Choroid plexus epithelial cell (primary cell): ENCODE data around the gene GARIN5A.

Experiments used
- DNase-seq: peaks from one replicate; pipeline ENCODE4 v3.0.0-alpha.2; 2010; ENCODE audit warnings: low read depth
- H3K4me3 ChIP-seq: 2 replicates; pipeline ENCODE4 v1.5.1; 2011; ENCODE audit warnings: low read depth, mild to moderate bottlenecking, control low read depth, low read length, moderate library complexity
- CTCF ChIP-seq: conservative IDR thresholded peaks from 2 replicates; pipeline ENCODE4 v1.5.1; 2011; ENCODE audit warnings: low read depth, mild to moderate bottlenecking, control low read depth, inconsistent platforms, low read length, moderate library complexity

Gene GARIN5A

GRCh38 chr19:50468818-50469217 lies 7.8 kb downstream of the GARIN5A start:
- no peak overlapping the region for H3K4me3 ChIP-seq
- no peak for DNase-seq
- no peak for TF ChIP-seq CTCF

GRCh38 chr19:50467566-50467965 lies 9.1 kb downstream of the GARIN5A start:
- no peak for TF ChIP-seq CTCF
- no peak overlapping the region for H3K4me3 ChIP-seq
- no peak for DNase-seq

- no peak for TF ChIP-seq CTCF
- DNase-seq = no peak
- no peak overlapping the region for H3K4me3 ChIP-seq
Measured at GRCh38 chr19:50466706-50467039, 10.0 kb downstream of the GARIN5A start.

- no peak for DNase-seq
- peak; percentile 32 for TF ChIP-seq CTCF
- no peak overlapping the region for H3K4me3 ChIP-seq
Measured at GRCh38 chr19:50465986-50466705, 10.5 kb downstream of the GARIN5A start.

GRCh38 chr19:50465000-50465399 lies 11.6 kb downstream of the GARIN5A start:
- no peak for TF ChIP-seq CTCF
- no peak overlapping the region for H3K4me3 ChIP-seq

GRCh38 chr19:50464348-50464747 lies 12.3 kb downstream of the GARIN5A start:
- no peak for TF ChIP-seq CTCF
- DNase-seq = no peak
- H3K4me3 ChIP-seq = no peak overlapping the region

More at GRCh38 chr19:50465000-50465399, 11.6 kb downstream of the GARIN5A start:
- DNase-seq = no peak

- DNase-seq = no peak
- no peak for TF ChIP-seq CTCF
Measured at GRCh38 chr19:50462970-50463369, 13.7 kb downstream of the GARIN5A start.

More at GRCh38 chr19:50462970-50463369, 13.7 kb downstream of the GARIN5A start:
- H3K4me3 ChIP-seq = no peak overlapping the region
